Thyroid gland (tissue), 4 donors: Measurements from ENCODE around the gene DIP2A. TPM values are rescaled to one million over a fixed set of nuclear protein-coding genes. Genes with fewer than 3 reads are reported as not detected.
"Not testable (repeated sequence)": the region's sequence is repeated elsewhere in the genome, so short reads cannot be mapped to it uniquely, and the experiment has no call there.

Experiments used
- DNase-seq, 2 donors: peaks; one replicate each; pipeline ENCODE4 v3.0.0-alpha.2; 2019
- H3K27ac ChIP-seq, 3 donors: fragments of 200-600 bp; sonication (generic); 1 replicate in 2 of 3; 2 replicates in 1 of 3; pipeline ENCODE4 v1.5.1; 2016 to 2019; ENCODE audit warnings: mild to moderate bottlenecking in 1 of 3, moderate library complexity in 1 of 3
- H3K27me3 ChIP-seq: fragments of 200-600 bp; sonication (generic); one replicate; pipeline ENCODE4 v1.5.1; 2019
- H3K36me3 ChIP-seq, 2 donors: fragments of 200-600 bp; sonication (generic); one replicate each; pipeline ENCODE4 v1.5.1; 2016 to 2019
- H3K4me1 ChIP-seq, 2 donors: fragments of 200-600 bp; sonication (generic); one replicate each; pipeline ENCODE4 v1.5.1; 2017 to 2019
- H3K4me3 ChIP-seq, 3 donors: fragments of 200-600 bp; sonication (generic); replicated peaks in 1 of 3; 1 replicate in 2 of 3; 2 replicates in 1 of 3; pipeline ENCODE4 v1.5.1; 2016; ENCODE audit warnings: mild to moderate bottlenecking in 1 of 3
- H3K9me3 ChIP-seq: fragments of 200-600 bp; sonication (generic); one replicate; pipeline ENCODE4 v1.5.1; 2017
- POLR2A ChIP-seq, 2 donors: fragments of 450-650 bp; IDR thresholded peaks; one replicate each; pipeline ENCODE4 v1.6.1; 2017; ENCODE audit warnings: antibody characterized with exemption in 2 of 2, mild to moderate bottlenecking in 2 of 2, moderate library complexity in 1 of 2
- WGBS, 2 donors: methylation state at CpG; one replicate each; pipeline ENCODE4 v1.1.5; 2017; 5-methylcytosine and 5-hydroxymethylcytosine counted together
- intact Hi-C: fragments of 100-400 bp; cut with DNase I; formaldehyde crosslinking; loops from one replicate; pipeline ENCODE4 v1.15.1; 2023
- total RNA-seq, 4 donors: library from RNA; depleted of rRNA; stranded (reverse); fragments of >200 nt; gene quantifications; one replicate each; pipeline ENCODE4 v1.2.3, GENCODE V29; 2016
- TF ChIP-seq, protein P1 (sequence below), 6 experiments: fragments of 200-600 bp in 3 of 6; fragments of 450-650 bp in 3 of 6; sonication (generic) in 3 of 6; IDR thresholded peaks; one replicate each; pipeline ENCODE4 v1.5.1; 2016 to 2019; ENCODE audit warnings: antibody characterized with exemption in 6 of 6, mild to moderate bottlenecking in 2 of 6, inconsistent platforms in 1 of 6, moderate library complexity in 1 of 6

DIP2A gene
- total RNA-seq, 4 donors from 2014 or later, result 35.1 to 56.3 (median 42.9) TPM

- H3K4me1 ChIP-seq, result peaks cover 13 to 23% of the 10 kb centered on the region in 2 donors
- H3K9me3 ChIP-seq, result no peaks in the 10 kb centered on the region
- DNase-seq, result peak; percentile 45
- WGBS, 2 donors, result 10% methylated on average over 12 to 16 of the region's 41 CpGs
- intact Hi-C loops, result no loop called here
- no peaks in the 10 kb centered on the region for H3K27me3 ChIP-seq
- TF ChIP-seq POLR2A (IDR thresholded peaks at IDR 0.05), result no peak
- no peaks in the 10 kb centered on the region for H3K36me3 ChIP-seq
- peak overlapping the region in 2 of 3 donors; percentile 78 to 95 for H3K4me3 ChIP-seq
- H3K27ac ChIP-seq, result peak overlapping the region in 2 of 3 donors; percentile 70 to 71
Measured at GRCh38 chr21:46459356-46460112, 843 bp downstream of the DIP2A start.

DNA sequence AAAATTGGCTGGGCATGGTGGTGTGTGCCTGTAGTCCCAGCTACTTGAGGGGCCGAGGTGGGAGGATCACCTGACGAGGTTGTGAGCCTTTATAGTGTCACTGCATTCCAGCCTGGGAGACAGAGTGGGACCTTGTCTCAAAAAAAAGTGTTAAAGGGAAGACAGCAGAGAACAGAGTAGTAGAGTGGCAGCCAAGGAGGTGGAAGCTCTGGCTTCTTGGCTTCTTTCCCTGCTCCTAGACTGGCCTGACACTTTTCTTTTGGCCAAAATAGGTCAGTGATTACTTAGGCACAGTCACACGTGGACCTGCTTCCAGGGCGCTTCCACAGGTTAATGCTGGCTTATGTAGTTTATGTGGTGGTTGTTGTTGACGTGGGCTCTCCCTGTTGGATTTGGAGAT lies 3.2 kb downstream of the DIP2A start:
- Histone ChIP-seq H3K4me1 (peaks cover 11 to 15% of the 10 kb centered on the region in 2 donors), H3K27me3 (no peaks in the 10 kb centered on the region), H3K27ac (peak overlapping the region in 1 of 3 donors; percentile 15), H3K36me3 (no peaks in the 10 kb centered on the region), H3K4me3 (no peak overlapping the region), H3K9me3 (no peaks in the 10 kb centered on the region)
- WGBS, 2 donors, result 51 to 60% methylated on average over 5 of the region's 5 CpGs
- intact Hi-C loops, result no loop called here
- TF ChIP-seq POLR2A (IDR thresholded peaks at IDR 0.05), result no peak
- TF ChIP-seq, protein P1, sequence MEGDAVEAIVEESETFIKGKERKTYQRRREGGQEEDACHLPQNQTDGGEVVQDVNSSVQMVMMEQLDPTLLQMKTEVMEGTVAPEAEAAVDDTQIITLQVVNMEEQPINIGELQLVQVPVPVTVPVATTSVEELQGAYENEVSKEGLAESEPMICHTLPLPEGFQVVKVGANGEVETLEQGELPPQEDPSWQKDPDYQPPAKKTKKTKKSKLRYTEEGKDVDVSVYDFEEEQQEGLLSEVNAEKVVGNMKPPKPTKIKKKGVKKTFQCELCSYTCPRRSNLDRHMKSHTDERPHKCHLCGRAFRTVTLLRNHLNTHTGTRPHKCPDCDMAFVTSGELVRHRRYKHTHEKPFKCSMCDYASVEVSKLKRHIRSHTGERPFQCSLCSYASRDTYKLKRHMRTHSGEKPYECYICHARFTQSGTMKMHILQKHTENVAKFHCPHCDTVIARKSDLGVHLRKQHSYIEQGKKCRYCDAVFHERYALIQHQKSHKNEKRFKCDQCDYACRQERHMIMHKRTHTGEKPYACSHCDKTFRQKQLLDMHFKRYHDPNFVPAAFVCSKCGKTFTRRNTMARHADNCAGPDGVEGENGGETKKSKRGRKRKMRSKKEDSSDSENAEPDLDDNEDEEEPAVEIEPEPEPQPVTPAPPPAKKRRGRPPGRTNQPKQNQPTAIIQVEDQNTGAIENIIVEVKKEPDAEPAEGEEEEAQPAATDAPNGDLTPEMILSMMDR (IDR thresholded peaks at IDR 0.05), result no peak
- peak; percentile 21 to 39 for DNase-seq

- DNase-seq, H3K4me3 ChIP-seq, H3K36me3 ChIP-seq, H3K4me1 ChIP-seq, H3K27me3 ChIP-seq, H3K9me3 ChIP-seq, H3K27ac ChIP-seq, intact Hi-C loops: not testable (repeated sequence)
- WGBS, 2 donors, result 89 to 97% methylated on average over 6 of the region's 6 CpGs
Measured at GRCh38 chr21:46465153-46465552, 6.5 kb downstream of the DIP2A start.

GRCh38 chr21:46465651-46466050 lies 7.0 kb downstream of the DIP2A start:
- WGBS, 2 donors, result 87 to 88% methylated on average over 3 of the region's 3 CpGs
- Histone ChIP-seq H3K9me3 (no peaks in the 10 kb centered on the region), H3K4me3 (no peak overlapping the region), H3K27me3 (no peaks in the 10 kb centered on the region), H3K36me3 (no peaks in the 10 kb centered on the region), H3K27ac (no peak overlapping the region), H3K4me1 (peaks cover 0 to 9% of the 10 kb centered on the region in 2 donors)
- no peak for DNase-seq
- no peak for TF ChIP-seq POLR2A (IDR thresholded peaks at IDR 0.05)
- TF ChIP-seq, protein P1 (IDR thresholded peaks at IDR 0.05), result no peak
- intact Hi-C loops, result no loop called here

DNA sequence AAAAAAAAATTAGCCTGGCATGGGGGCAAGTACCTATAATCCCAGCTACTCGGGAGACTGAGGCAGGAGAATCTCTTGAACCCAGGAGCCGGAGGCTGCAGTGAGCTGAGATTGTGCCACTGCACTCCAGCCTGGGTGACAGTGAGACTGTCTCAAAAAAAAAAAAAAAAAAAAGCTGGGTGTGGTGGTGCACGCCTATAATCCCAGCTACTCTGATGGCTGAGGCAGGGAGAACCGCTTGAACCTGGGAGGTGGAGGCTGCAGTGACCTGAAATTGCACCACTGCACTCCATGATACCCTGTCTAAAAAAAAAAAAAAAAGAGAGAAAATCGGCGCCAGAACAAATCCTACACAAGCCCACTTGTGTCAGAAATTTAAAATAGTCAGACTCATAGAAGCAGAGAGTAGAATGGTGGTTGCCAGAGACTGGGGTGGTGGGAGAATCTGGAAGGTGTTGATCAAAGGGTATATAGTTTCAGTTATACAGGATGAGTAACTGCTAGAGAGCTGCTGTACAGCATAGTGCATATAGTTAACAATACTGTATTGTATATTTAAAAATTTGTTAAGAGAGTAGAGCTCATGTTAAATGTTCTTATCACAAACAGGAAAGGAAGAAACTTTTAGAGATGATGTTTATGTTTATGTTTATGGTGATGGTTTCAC lies 9.6 kb downstream of the DIP2A start:
- 68 to 81% methylated on average over 6 of the region's 6 CpGs for WGBS, 2 donors
- peaks cover 5 to 13% of the 10 kb centered on the region in 2 donors for H3K4me1 ChIP-seq
- no peak overlapping the region for H3K4me3 ChIP-seq
- TF ChIP-seq, protein P1 (IDR thresholded peaks at IDR 0.05), result no peak
- no peak for TF ChIP-seq POLR2A (IDR thresholded peaks at IDR 0.05)
- DNase-seq, result no peak
- H3K9me3 ChIP-seq, result no peaks in the 10 kb centered on the region
- no peak overlapping the region for H3K27ac ChIP-seq
- intact Hi-C loops, result no loop called here
- H3K27me3 ChIP-seq, result no peaks in the 10 kb centered on the region
- H3K36me3 ChIP-seq, result no peaks in the 10 kb centered on the region

DNA sequence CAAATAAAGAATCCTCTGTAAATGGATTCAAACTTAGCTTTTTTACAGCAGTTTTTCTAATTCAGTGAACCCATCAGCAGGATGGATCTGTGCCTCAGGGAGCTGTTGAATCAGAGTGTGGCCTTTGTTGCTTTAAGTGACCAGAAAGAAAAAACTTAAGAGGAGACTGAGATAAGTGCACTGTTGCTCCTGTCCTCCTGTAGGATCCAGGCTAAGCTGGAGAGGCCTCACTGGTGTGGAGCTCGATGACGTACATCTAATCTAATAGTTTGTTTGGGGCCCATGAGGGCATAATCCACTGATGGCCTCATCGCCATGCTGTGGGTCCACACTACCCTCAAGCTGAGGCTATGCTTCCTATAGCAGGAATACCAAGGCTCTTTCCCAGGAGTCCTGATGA lies 10.6 kb downstream of the DIP2A start:
- intact Hi-C loops, result no loop called here
- Histone ChIP-seq H3K27ac (no peak overlapping the region), H3K4me1 (peaks cover 5 to 13% of the 10 kb centered on the region in 2 donors), H3K36me3 (no peaks in the 10 kb centered on the region), H3K4me3 (no peak overlapping the region), H3K27me3 (no peaks in the 10 kb centered on the region), H3K9me3 (no peaks in the 10 kb centered on the region)
- TF ChIP-seq POLR2A (IDR thresholded peaks at IDR 0.05), result no peak
- TF ChIP-seq, protein P1 (IDR thresholded peaks at IDR 0.05), result no peak
- WGBS, 2 donors, result 39 to 79% methylated on average over 3 of the region's 3 CpGs
- DNase-seq, result no peak
